H9 (cell line): ENCODE measurements around the gene SHPK. TPM values are rescaled to one million over a fixed set of nuclear protein-coding genes. Genes with fewer than 3 reads are reported as not detected.

Experiments used
- DNase-seq: peaks from one replicate; pipeline ENCODE4 v3.0.0-alpha.2; 2017
- H2AFZ ChIP-seq: one replicate; pipeline ENCODE4 v1.6.1; 2013; ENCODE audit warnings: mild to moderate bottlenecking, low read length, control low read depth, moderate library complexity
- H2AK5ac ChIP-seq: 2 replicates; pipeline ENCODE4 v1.6.1; 2013; ENCODE audit warnings: low read length, control low read depth, mixed read lengths; ENCODE audit not compliant: insufficient read length
- H2BK120ac ChIP-seq: one replicate; pipeline ENCODE4 v1.6.1; 2013; ENCODE audit warnings: low read depth, mild to moderate bottlenecking, low read length, control low read depth, inconsistent platforms; ENCODE audit not compliant: poor library complexity, severe bottlenecking
- H2BK12ac ChIP-seq: 2 replicates; pipeline ENCODE4 v1.6.1; 2013; ENCODE audit warnings: low read length, control low read depth, mixed read lengths, low read depth; ENCODE audit not compliant: insufficient read length
- H2BK15ac ChIP-seq: 2 replicates; pipeline ENCODE4 v1.6.1; 2013; ENCODE audit warnings: low read depth, low read length, control low read depth
- H2BK20ac ChIP-seq: one replicate; pipeline ENCODE4 v1.6.1; 2013; ENCODE audit warnings: low read depth, mild to moderate bottlenecking, low read length, control low read depth, inconsistent platforms; ENCODE audit not compliant: poor library complexity, severe bottlenecking
- H2BK5ac ChIP-seq: 2 replicates; pipeline ENCODE4 v1.6.1; 2013; ENCODE audit warnings: low read length, control low read depth, mixed read lengths; ENCODE audit not compliant: insufficient read length
- H3K14ac ChIP-seq: 2 replicates; pipeline ENCODE4 v1.6.1; 2013; ENCODE audit warnings: low read length, control low read depth; ENCODE audit not compliant: insufficient read depth
- H3K18ac ChIP-seq: 2 replicates; pipeline ENCODE4 v1.6.1; 2013; ENCODE audit warnings: low read depth, mild to moderate bottlenecking, mixed read lengths, low read length, control low read depth; ENCODE audit not compliant: insufficient read length
- H3K23ac ChIP-seq: 2 replicates; pipeline ENCODE4 v1.6.1; 2013; ENCODE audit warnings: low read length, control low read depth, mixed read lengths, low read depth; ENCODE audit not compliant: insufficient read length
- H3K23me2 ChIP-seq: 2 replicates; pipeline ENCODE4 v1.6.1; 2013; ENCODE audit warnings: low read depth, mild to moderate bottlenecking, mixed read lengths, low read length, control low read depth; ENCODE audit not compliant: insufficient read length, poor library complexity, severe bottlenecking
- H3K27ac ChIP-seq: 2 replicates; pipeline ENCODE4 v1.5.1; 2013; ENCODE audit warnings: low read length, control low read depth, mixed read lengths, low read depth; ENCODE audit not compliant: insufficient read length
- H3K27me3 ChIP-seq: 2 replicates; pipeline ENCODE4 v1.6.1; 2013; ENCODE audit warnings: low read length, control low read depth, inconsistent platforms; ENCODE audit not compliant: insufficient read depth
- H3K4ac ChIP-seq: 2 replicates; pipeline ENCODE4 v1.6.1; 2013; ENCODE audit warnings: low read depth, mild to moderate bottlenecking, control low read depth, inconsistent platforms, low read length, moderate library complexity
- H3K4me1 ChIP-seq: 2 replicates; pipeline ENCODE4 v1.6.1; 2013; ENCODE audit warnings: low read length, control low read depth, inconsistent platforms; ENCODE audit not compliant: insufficient read depth
- H3K4me2 ChIP-seq: 2 replicates; pipeline ENCODE4 v1.6.1; 2013; ENCODE audit warnings: low read length, control low read depth, mixed read lengths; ENCODE audit not compliant: insufficient read length, insufficient read depth
- H3K56ac ChIP-seq: 2 replicates; pipeline ENCODE4 v1.6.1; 2013; ENCODE audit warnings: low read depth, mild to moderate bottlenecking, mixed read lengths, low read length, control low read depth; ENCODE audit not compliant: insufficient read length
- H3K79me1 ChIP-seq: 2 replicates; pipeline ENCODE4 v1.6.1; 2013; ENCODE audit warnings: low read depth, mild to moderate bottlenecking, moderate library complexity, low read length, control low read depth, inconsistent platforms; ENCODE audit not compliant: insufficient read depth, poor library complexity, severe bottlenecking
- H3K79me2 ChIP-seq: 2 replicates; pipeline ENCODE4 v1.6.1; 2013; ENCODE audit warnings: low read length, control low read depth, inconsistent platforms; ENCODE audit not compliant: insufficient read depth
- H3K9ac ChIP-seq: 2 replicates; pipeline ENCODE4 v1.6.1; 2013; ENCODE audit warnings: low read length, control low read depth, mixed read lengths; ENCODE audit not compliant: insufficient read length; ENCODE audit errors: extremely low read depth
- H3K9me3 ChIP-seq: one replicate; pipeline ENCODE4 v1.6.1; 2013; ENCODE audit warnings: low read depth, low read length, inconsistent platforms; ENCODE audit not compliant: control insufficient read depth
- H3T11ph ChIP-seq: one replicate; pipeline ENCODE4 v1.6.1; 2013; ENCODE audit warnings: mild to moderate bottlenecking, low read length, control low read depth, inconsistent platforms
- H4K20me1 ChIP-seq: one replicate; pipeline ENCODE4 v1.6.1; 2013; ENCODE audit not compliant: control insufficient read depth, insufficient read length, insufficient read depth
- H4K5ac ChIP-seq: 2 replicates; pipeline ENCODE4 v1.6.1; 2013; ENCODE audit warnings: low read depth, mild to moderate bottlenecking, mixed read lengths, low read length, control low read depth; ENCODE audit not compliant: insufficient read length
- H4K8ac ChIP-seq: replicated peaks from 2 replicates; pipeline ENCODE4 v1.6.1; 2013; ENCODE audit warnings: low read length, control low read depth, mixed read lengths, low read depth; ENCODE audit not compliant: insufficient read length
- H4K91ac ChIP-seq: 2 replicates; pipeline ENCODE4 v1.6.1; 2013; ENCODE audit warnings: low read depth, mild to moderate bottlenecking, moderate library complexity, mixed read lengths, low read length, control low read depth; ENCODE audit not compliant: insufficient read length
- H3K27ac Mint-ChIP-seq, 3 experiments: 2 replicates in 2 of 3; 3 replicates in 1 of 3; pipeline ENCODE4 v1.8.0; 2020 to 2021; ENCODE audit warnings: mixed read lengths in 3 of 3, mild to moderate bottlenecking in 1 of 3, moderate library complexity in 1 of 3
- H3K27me3 Mint-ChIP-seq: 2 replicates; pipeline ENCODE4 v1.8.0; 2021; ENCODE audit warnings: low read depth, mild to moderate bottlenecking, moderate library complexity, mixed read lengths
- H3K36me3 Mint-ChIP-seq, 3 experiments: 2 replicates in 2 of 3; 3 replicates in 1 of 3; pipeline ENCODE4 v1.8.0; 2020 to 2021; ENCODE audit warnings: low read depth in 3 of 3, mixed read lengths in 3 of 3; ENCODE audit not compliant: insufficient read depth in 1 of 3
- H3K4me1 Mint-ChIP-seq, 2 experiments: 2 replicates each; pipeline ENCODE4 v1.8.0; 2020; ENCODE audit warnings: mixed read lengths in 2 of 2
- H3K4me3 Mint-ChIP-seq, 2 experiments: 2 replicates in 1 of 2; 3 replicates in 1 of 2; pipeline ENCODE4 v1.8.0; 2020 to 2021; ENCODE audit warnings: mild to moderate bottlenecking in 2 of 2, mixed read lengths in 2 of 2, moderate library complexity in 1 of 2
- H3K9me3 Mint-ChIP-seq, 2 experiments: 2 replicates in 1 of 2; 3 replicates in 1 of 2; pipeline ENCODE4 v1.8.0; 2020; ENCODE audit warnings: mild to moderate bottlenecking in 2 of 2, mixed read lengths in 2 of 2, moderate library complexity in 1 of 2
- WGBS: extraction: QIAGEN DNeasy Blood & Tissue Kit; methylation state at CpG from one replicate; pipeline ENCODE4 v1.1.7; 2013; ENCODE audit warnings: missing lambda C conversion rate, low lambda C conversion rate, mixed read lengths; ENCODE audit not compliant: insufficient read length; ENCODE audit errors: extremely low coverage; 5-methylcytosine and 5-hydroxymethylcytosine counted together
- total RNA-seq: library from RNA; stranded (reverse); gene quantifications from 2 replicates; pipeline ENCODE4 v1.2.1, GENCODE V29; 2021
- TF ChIP-seq, protein P1 (sequence below): fragments of 200-600 bp; sonication (generic); conservative IDR thresholded peaks from 3 replicates; pipeline ENCODE4 v1.8.0; 2021; ENCODE audit warnings: antibody characterized with exemption, mild to moderate bottlenecking

The SHPK gene
- total RNA-seq, 1 experiment from 2014 or later = 27.0 TPM

DNA sequence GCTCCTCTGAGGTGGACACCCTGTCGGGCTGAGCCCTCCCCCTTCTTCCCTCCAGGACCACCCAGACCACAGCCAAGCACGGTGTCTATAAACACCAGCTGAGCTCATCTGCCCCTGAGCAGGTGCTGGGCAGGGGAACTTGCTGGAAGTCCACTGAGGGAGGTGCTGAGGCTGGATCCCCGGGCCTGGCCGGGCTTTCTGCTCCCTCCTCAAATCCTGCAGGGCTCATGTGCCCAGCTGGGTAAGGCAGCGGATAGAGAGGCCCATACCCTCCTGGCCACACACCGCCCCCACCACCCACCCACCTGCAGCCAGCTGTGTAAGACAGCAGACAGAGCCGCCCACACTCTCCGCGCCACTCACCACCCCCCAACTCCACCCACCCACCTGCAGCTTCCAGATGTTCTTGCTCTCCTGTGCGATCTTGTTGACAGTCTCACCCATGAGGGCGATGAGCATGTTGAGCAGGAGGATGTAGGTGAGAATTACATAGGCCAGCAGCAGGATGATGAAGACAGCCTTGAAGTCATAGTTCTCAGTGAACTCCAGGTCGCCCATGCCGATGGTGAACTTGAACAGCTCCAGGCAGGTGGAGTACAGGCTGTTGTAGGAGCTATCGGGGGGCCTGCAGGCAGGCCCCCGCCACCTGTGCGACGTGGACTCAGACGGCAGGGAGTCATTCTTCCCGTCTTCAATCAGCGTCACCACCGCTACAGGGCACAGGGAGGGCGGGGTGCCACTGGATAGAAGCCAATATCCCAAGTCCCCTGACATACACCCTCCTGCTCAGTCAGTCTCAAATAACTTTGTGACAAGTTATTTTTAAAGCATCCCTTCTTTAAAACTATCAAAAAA lies 62.6 kb downstream of the SHPK start:
- H3K56ac ChIP-seq = no peak overlapping the region
- no peak overlapping the region for H3K23ac ChIP-seq
- no peak overlapping the region for H3K9ac ChIP-seq
- no peak overlapping the region for H3K14ac ChIP-seq
- H2AK5ac ChIP-seq = no peak overlapping the region
- TF ChIP-seq, protein P1, sequence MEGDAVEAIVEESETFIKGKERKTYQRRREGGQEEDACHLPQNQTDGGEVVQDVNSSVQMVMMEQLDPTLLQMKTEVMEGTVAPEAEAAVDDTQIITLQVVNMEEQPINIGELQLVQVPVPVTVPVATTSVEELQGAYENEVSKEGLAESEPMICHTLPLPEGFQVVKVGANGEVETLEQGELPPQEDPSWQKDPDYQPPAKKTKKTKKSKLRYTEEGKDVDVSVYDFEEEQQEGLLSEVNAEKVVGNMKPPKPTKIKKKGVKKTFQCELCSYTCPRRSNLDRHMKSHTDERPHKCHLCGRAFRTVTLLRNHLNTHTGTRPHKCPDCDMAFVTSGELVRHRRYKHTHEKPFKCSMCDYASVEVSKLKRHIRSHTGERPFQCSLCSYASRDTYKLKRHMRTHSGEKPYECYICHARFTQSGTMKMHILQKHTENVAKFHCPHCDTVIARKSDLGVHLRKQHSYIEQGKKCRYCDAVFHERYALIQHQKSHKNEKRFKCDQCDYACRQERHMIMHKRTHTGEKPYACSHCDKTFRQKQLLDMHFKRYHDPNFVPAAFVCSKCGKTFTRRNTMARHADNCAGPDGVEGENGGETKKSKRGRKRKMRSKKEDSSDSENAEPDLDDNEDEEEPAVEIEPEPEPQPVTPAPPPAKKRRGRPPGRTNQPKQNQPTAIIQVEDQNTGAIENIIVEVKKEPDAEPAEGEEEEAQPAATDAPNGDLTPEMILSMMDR = no peak
- Mint-ChIP-seq H3K27me3 (no peaks in the 10 kb centered on the region), H3K4me3 (no peak overlapping the region), H3K9me3 (no peaks in the 10 kb centered on the region), H3K27ac (no peak overlapping the region), H3K4me1 (no peaks in the 10 kb centered on the region), H3K36me3 (peaks cover 7 to 31% (median 12%) of the 10 kb centered on the region in 3 experiments; a peak in 6 of 7 replicates)
- H4K8ac ChIP-seq = no peak overlapping the region
- no peaks in the 10 kb centered on the region for H3K79me2 ChIP-seq
- no peak overlapping the region for H3K27ac ChIP-seq
- H3K4ac ChIP-seq = no peak overlapping the region
- H2BK120ac ChIP-seq = no peak overlapping the region
- H3K18ac ChIP-seq = no peak overlapping the region
- H2BK20ac ChIP-seq = no peak overlapping the region
- no peak overlapping the region for H2BK12ac ChIP-seq
- no peak overlapping the region for H4K91ac ChIP-seq
- H3K4me1 ChIP-seq = no peaks in the 10 kb centered on the region
- H2AFZ ChIP-seq = no peak overlapping the region
- H3K79me1 ChIP-seq = no peaks in the 10 kb centered on the region
- no peaks in the 10 kb centered on the region for H3K9me3 ChIP-seq
- no peak for DNase-seq
- no peaks in the 10 kb centered on the region for H3K23me2 ChIP-seq
- no peak overlapping the region for H2BK15ac ChIP-seq
- H3K27me3 ChIP-seq = no peaks in the 10 kb centered on the region
- H3T11ph ChIP-seq = no peak overlapping the region
- no peak overlapping the region for H2BK5ac ChIP-seq
- H4K20me1 ChIP-seq = no peaks in the 10 kb centered on the region
- no CpG with 5 or more reads among the region's 22 CpGs for WGBS
- no peak overlapping the region for H3K4me2 ChIP-seq
- no peak overlapping the region for H4K5ac ChIP-seq
